NCI-H524 (cell line): ENCODE measurements around the gene UBA52.
A peak's percentile ranks its signal among the peaks of the same experiment; 100 is the strongest.
"Not testable (repeated sequence)": the region's sequence is repeated elsewhere in the genome, so short reads cannot be mapped to it uniquely, and the experiment has no call there.

Source experiments
- DNase-seq, 2 experiments: peaks; one replicate each; lab custom pipeline; 2025; lab: John Stamatoyannopoulos, UW

Gene UBA52

DNA sequence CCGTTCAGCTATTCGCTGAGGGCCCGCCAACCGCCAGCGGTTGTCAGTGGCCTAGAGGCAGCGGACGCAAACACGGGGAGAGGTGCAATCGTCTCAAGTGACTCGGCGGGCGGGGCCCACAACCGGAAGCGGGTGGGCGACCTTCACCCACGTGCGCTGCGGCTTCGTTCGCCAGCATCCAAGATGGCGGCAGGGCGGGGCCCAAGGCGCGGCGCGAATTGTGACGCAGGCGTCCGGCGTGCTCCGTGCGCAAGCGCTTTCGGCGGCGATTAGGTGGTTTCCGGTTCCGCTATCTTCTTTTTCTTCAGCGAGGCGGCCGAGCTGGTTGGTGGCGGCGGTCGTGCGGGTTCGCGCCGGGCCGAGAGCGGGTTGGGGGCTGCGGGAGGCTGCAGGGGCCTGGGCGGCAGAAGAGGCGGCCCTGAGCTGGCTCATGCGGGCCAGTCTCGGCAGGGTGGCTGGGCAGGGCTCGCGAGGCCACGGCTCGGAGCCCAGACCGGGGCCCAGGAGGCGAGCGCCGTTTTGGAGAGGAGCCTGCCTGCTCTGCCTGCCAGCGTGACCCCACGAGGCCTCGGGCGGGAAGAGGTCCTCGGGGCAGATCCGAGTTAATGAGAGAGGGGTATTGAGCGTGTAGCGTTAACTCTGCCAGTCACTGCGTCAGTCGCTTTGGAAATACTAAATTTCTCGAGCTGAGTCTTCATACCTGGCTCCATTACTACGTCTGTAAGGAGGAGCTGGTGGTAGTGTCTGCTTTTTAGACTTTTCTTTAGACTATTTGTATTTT, at the start of gene UBA52:
Gene UBA52, plus strand, starts transcription at position 294 of the 781 bp plus-strand sequence. CDS start 1,444 bp downstream, outside the sequence.
- DNase-seq, result peak; percentile 99

GRCh38 chr19:18522124-18522861, 49.4 kb upstream of the UBA52 start:
- DNase-seq, result peak; percentile 100

DNA sequence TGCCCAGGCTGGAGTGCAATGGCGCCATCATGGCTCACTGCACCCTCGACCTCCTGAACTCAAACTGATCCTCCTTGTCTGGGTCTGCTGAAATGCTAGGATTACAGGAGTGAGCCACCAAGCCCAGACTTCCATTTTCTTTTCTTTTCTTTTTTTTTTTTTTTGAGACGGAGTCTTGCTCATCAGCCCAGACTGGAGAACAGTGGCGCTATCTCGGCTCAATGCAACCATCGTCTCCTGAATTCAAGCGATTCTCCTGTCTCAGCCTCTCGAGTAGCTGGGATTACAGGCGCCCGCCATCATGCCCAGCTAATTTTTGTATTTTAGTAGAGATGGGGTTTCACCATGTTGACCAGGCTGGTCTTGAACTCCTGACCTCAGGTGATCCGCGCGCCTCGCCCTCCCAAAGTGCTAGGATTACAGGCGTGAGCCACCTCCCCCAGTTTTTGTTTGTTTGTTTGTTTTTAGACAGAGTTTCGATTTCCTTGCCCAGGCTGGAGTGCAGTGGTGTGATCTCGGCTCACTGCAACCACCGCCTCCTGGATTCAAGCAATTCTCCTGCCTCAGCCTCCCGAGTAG, 48.7 kb upstream of the UBA52 start:
- DNase-seq, result not testable (repeated sequence)

DNA sequence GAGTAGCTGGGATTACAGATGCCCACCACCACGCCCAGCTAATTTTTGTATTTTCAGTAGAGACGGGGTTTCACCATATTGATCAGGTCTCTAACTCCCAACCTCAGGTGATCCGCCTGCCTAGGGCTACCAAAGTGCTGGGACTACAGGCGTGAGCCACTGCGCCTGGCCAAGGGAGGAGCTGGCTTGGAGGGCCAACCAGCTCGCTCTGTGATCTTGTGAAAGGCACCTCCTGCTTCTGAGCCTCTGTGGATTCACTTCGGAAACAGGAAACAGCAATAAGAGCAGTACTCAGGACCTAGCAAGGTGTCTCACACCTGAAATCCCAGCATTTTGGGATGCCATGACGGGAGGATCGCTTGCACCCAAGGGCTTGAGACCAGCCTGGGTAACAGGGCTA, 47.8 kb upstream of the UBA52 start:
- no peak for DNase-seq

DNA sequence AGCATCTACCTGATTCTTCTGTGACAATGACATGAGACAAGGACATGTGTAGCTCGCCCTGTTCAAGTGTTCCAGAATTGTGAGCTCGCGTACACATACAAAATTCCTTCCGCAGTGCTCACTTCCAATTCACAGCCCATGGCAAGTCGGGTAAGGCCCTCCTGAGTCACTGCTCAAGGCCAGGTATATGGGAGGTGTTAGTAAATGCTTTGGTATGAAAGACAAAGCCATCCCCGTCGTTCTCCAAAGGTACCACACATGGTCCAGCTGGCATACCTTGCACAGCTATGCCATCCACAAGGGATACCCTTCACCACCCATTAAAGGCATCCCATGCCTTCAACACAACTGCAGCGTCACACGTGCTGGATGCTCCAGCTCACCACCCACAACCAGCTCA, 45.3 kb upstream of the UBA52 start:
- no peak for DNase-seq

DNA sequence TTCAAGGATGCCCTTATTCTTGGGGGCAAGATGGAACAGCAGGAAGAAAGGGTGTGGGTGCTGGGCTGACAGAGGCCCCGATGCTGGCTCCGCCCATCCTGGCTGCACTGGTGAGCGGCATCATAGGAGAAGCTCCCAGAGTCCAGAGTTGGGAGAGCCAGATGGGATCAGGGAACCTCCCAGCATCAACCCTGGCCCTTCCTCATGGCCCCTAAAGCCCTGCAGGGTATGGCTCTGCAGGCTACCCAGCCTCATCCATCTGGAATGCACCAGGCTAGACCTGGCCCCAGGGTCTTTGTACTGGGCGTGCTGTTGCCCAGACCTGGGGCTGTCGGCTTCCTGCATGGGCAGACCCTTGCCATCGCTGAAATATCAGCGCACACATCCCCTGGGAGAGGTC, 41.9 kb upstream of the UBA52 start:
- DNase-seq, result peak; percentile 65 to 91

DNA sequence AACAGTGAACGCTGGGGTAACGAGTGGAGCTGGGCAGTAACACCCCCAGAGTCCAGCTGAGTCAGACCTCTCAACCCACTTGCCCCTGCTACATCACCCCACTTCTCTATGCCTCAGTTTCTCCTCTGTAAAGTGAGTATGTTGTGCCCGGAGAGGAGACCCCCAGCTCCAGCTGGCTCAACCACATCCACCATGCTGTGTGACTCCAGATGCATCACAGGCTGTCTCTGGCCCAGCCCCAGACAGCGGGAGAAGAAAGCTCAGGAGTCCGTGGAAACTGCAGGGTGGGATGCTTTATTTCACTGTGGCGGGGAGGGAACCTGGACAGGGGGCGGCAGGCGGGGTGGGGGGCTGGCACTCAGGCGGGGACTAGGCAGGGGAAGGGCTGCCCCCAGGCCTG, 40.2 kb upstream of the UBA52 start:
- DNase-seq, result no peak

- DNase-seq, result no peak
These were observed 39.3 kb upstream of the UBA52 start for GRCh38 chr19:18532168-18532890.

GRCh38 chr19:18533058-18533457, 38.6 kb upstream of the UBA52 start:
- DNase-seq, result no peak

DNA sequence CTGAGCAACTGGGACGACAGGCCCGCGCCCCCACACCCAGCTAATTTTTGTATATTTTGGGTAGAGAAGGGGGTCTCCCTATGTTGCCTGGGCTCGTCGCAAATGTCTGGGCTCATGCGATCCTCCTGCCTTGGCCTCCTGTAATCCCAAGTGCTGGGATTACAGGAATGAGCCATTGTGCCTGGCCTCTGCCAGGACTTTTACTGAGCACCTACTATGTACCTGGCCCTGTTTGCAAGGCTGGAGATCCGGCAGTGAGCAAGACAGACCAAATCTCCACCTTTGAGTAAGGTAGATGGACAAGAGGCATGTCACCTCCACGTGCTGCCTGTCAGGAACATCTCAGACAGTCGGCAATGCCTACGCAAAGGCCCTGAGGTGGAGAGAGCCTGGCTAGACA, 35.2 kb upstream of the UBA52 start:
- DNase-seq, result no peak

- no peak for DNase-seq
These were observed 34.2 kb upstream of the UBA52 start for GRCh38 chr19:18537431-18537830.

GRCh38 chr19:18538115-18538514, 33.5 kb upstream of the UBA52 start:
- DNase-seq, result no peak

- no peak for DNase-seq
These were observed 32.3 kb upstream of the UBA52 start for GRCh38 chr19:18539372-18539771.

- not testable (repeated sequence) for DNase-seq
These were observed 31.5 kb upstream of the UBA52 start for GRCh38 chr19:18540200-18540599.

- DNase-seq, result no peak
These were observed 30.2 kb upstream of the UBA52 start for GRCh38 chr19:18541258-18541991.

DNA sequence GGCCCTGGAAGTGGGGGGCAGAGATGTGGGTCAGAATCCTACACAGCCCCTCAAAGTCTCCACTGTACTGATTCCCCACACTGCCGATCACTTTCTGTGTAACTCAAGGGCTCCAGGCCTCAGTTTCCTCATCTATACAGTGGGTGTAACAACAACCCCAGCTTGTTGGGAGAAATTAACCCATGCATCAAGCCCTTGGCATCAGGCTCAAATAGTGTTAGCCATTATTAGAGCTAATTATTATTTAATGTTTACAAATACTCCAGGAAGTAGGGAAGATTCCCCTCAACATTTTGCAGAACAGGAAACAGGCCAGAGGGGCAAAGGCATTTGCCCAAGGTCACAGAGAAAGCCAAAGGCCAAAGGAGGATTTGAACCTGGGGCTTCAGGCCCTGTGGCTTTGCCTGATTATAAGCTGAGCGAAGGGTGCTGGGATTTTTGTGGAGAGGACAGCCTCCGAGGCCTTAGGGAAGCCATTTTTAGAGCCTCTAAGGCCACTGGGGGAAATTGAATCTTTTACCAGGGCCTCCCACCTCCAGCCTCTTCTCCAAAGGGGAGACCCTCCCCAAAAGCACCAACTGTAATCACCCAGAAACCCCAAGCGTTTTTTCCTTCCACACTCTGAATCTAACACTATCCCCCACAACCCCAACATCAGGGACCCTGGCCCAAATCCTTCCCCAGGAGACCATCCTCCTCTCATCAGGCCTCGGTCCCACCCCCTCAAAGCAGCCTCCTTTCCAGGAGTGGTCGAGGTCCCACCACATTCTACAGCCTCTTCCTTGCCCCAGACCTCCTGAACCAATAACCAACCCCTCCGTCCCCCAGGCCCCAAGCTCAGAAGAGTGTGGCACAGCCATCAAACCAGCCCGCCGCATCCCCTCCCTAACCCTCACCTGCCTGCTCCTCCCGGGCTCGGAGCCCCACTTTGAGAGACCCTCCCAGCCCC, 29.4 kb upstream of the UBA52 start:
- peak in 1 of 2 experiments; percentile 37 for DNase-seq

- DNase-seq, result peak; percentile 70 to 89
These were observed 28.5 kb upstream of the UBA52 start, which contains the start of gene FKBP8 for GRCh38 chr19:18542941-18543813. Gene FKBP8, minus strand, starts transcription at chr19:18543573. Its CDS starts 1,603 bp downstream, at chr19:18541970.

GRCh38 chr19:18543814-18544475, 27.7 kb upstream of the UBA52 start:
- DNase-seq, result peak; percentile 50 to 77

GRCh38 chr19:18551631-18552030, 20.0 kb upstream of the UBA52 start:
- peak in 1 of 2 experiments; percentile 57 for DNase-seq
